RWPE2 (cell line): Measurements from ENCODE around the gene ELOVL7.
A peak's percentile ranks its signal among the peaks of the same experiment; 100 is the strongest.

ENCODE experiments used
- ATAC-seq: fragments of 200-7000 bp; cut with Tn5 transposase; 3 replicates; pipeline ENCODE4 v1.9.1; 2021; ENCODE audit warnings: low read depth
- DNase-seq: peaks from one replicate; pipeline ENCODE4 v3.0.0-alpha.2; 2020; ENCODE audit warnings: low spot score
- H3K27ac ChIP-seq: fragments of 450-650 bp; 2 replicates; pipeline ENCODE4 v1.5.1; 2017; ENCODE audit warnings: mild to moderate bottlenecking; ENCODE audit not compliant: poor library complexity, severe bottlenecking
- H3K27me3 ChIP-seq: fragments of 250-450 bp; sonication (Bioruptor Pico); 2 replicates; pipeline ENCODE4 v1.5.1; 2021; ENCODE audit warnings: mild to moderate bottlenecking, moderate library complexity; ENCODE audit not compliant: insufficient read depth, poor library complexity, severe bottlenecking
- H3K36me3 ChIP-seq: fragments of 250-450 bp; sonication (Bioruptor Pico); 2 replicates; pipeline ENCODE4 v1.5.1; 2020; ENCODE audit warnings: low read depth, mild to moderate bottlenecking, moderate library complexity
- H3K4me1 ChIP-seq: fragments of 250-450 bp; sonication (Bioruptor Pico); 2 replicates; pipeline ENCODE4 v1.5.1; 2021; ENCODE audit warnings: mild to moderate bottlenecking, moderate library complexity; ENCODE audit not compliant: insufficient read depth, poor library complexity, severe bottlenecking
- H3K4me3 ChIP-seq: fragments of 250-450 bp; sonication (Bioruptor Pico); 2 replicates; pipeline ENCODE4 v1.5.1; 2021; ENCODE audit warnings: mild to moderate bottlenecking, moderate library complexity; ENCODE audit not compliant: severe bottlenecking
- H3K9me3 ChIP-seq: fragments of 250-450 bp; sonication (Bioruptor Pico); 2 replicates; pipeline ENCODE4 v1.5.1; 2021; ENCODE audit warnings: mild to moderate bottlenecking, moderate library complexity; ENCODE audit not compliant: severe bottlenecking
- TF ChIP-seq, protein P1 (sequence below): fragments of 450-650 bp; IDR thresholded peaks from one replicate; pipeline ENCODE4 v1.5.1; 2017; ENCODE audit warnings: mild to moderate bottlenecking, moderate library complexity; ENCODE audit not compliant: poor library complexity, severe bottlenecking

Gene ELOVL7

DNA sequence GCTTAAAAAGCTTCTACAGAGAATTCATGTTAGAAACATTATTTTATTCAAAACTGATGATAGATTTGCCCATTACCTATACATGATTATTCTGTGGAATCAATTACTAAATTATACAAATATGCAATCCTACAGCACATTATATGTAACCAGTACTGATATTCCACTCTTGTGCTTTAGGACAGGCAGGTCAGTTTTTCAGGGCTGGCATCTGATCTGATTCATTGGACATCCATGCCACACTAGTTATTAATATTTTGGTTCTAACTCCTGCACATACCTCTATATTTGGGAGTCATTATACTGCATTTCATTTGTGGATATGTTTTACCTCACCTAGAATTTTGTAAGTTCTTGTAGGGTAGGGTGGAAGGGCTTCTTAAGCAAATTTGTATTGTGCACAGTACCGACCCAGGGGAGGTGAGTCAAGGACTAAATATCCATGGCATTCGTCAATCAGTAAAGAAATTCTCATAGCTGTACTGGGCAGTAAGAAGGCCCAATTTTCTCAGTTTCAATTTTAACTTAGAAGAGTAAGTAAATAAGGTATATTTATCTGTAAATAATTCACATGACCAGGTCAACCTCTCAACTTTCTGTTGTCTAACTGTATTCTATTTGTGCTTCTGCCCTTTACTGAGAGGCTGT is 33.5 kb downstream of the ELOVL7 start:
- Histone ChIP-seq H3K36me3 (no peaks in the 10 kb centered on the region), H3K4me1 (peaks cover 11% of the 10 kb centered on the region), H3K27ac (peak overlapping the region; percentile 24), H3K4me3 (no peak overlapping the region), H3K27me3 (no peaks in the 10 kb centered on the region), H3K9me3 (no peaks in the 10 kb centered on the region)
- DNase-seq: no peak
- peak; percentile 99 for ATAC-seq
- TF ChIP-seq, protein P1, sequence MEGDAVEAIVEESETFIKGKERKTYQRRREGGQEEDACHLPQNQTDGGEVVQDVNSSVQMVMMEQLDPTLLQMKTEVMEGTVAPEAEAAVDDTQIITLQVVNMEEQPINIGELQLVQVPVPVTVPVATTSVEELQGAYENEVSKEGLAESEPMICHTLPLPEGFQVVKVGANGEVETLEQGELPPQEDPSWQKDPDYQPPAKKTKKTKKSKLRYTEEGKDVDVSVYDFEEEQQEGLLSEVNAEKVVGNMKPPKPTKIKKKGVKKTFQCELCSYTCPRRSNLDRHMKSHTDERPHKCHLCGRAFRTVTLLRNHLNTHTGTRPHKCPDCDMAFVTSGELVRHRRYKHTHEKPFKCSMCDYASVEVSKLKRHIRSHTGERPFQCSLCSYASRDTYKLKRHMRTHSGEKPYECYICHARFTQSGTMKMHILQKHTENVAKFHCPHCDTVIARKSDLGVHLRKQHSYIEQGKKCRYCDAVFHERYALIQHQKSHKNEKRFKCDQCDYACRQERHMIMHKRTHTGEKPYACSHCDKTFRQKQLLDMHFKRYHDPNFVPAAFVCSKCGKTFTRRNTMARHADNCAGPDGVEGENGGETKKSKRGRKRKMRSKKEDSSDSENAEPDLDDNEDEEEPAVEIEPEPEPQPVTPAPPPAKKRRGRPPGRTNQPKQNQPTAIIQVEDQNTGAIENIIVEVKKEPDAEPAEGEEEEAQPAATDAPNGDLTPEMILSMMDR: no peak

DNA sequence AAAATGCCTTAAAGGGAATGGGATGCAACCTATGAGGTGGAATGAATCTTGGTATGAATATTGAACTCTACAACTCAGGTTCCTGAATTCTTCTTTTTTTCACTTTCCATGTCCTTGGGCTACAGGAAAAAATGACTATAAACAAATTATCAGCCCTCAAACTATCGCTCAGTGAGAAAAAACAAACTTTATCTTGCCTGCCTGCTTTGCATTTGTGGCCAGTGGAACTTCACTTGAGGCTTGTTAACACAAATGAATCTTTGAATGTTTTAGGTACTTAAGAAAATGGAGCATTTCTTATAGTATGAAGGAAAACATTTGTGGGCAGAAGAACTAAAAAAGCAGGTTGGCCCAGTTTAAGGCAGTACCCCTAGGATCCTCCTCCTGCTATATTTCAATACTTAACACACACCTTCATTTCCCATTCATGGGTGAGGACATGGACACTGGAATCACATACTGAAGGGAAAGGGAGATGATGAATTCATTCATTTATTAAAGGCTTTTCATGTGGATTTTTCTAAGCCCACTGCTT is 34.1 kb downstream of the ELOVL7 start:
- ATAC-seq: no peak
- DNase-seq: no peak
- H3K36me3 ChIP-seq: no peaks in the 10 kb centered on the region
- H3K4me3 ChIP-seq: no peak overlapping the region
- H3K27me3 ChIP-seq: no peaks in the 10 kb centered on the region
- TF ChIP-seq, protein P1: no peak
- H3K27ac ChIP-seq: peak overlapping the region; percentile 24
- H3K4me1 ChIP-seq: peaks cover 15% of the 10 kb centered on the region
- H3K9me3 ChIP-seq: no peaks in the 10 kb centered on the region

DNA sequence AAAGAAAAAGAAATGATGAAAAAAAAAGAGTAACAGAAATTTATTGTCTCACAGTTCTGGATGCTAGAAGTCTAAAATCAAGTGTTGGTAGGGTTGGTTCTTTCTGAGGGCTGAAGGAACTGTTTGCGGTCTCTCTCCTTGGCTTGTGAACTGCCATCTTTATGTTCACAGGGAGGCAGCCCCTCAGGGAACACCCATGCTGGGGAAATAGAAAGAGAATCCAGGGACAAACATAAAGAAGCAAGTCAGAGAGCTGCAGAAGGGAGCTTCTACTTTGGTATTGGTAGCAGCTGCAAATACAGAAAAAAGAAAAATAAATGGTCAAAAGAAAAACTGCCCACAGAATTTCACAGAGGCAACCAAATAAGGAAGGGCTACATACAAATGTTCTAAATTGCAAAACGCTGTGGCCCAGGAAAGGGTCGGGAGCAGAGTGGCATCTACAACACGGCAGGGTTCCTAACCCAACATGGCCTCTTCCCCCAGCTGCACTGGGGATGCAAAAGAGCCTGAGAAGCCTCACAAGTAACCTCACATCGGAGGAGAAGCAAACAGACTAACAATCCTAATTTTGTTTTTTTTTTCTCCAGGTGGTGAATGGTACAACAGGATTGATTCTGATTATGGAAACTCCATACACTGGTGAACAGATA is 37.4 kb downstream of the ELOVL7 start:
- peaks cover 15% of the 10 kb centered on the region for H3K4me1 ChIP-seq
- H3K4me3 ChIP-seq: no peak overlapping the region

DNA sequence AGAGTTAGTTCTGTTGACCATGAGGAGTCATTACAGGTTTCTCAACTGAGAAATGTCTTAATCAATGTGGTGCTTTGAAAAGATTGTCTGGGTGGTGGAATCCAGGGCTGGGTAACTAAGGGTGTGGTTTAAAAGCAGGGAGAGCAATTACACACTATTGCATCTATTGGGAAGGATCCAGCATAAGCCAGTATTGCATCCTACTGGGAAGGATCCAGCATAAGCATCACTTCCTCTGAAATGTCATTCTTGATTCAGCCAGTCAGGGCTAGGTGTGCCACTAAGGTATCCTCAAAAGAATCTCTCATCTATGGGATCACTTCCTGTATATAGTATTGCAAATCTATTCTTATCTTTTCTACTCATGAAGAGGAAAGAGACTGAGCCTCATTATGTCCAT is 38.6 kb downstream of the ELOVL7 start:
- H3K9me3 ChIP-seq: no peaks in the 10 kb centered on the region
- TF ChIP-seq, protein P1: no peak
- ATAC-seq (peak; percentile 79), DNase-seq (no peak)
- peaks cover 7% of the 10 kb centered on the region for H3K4me1 ChIP-seq
- H3K27me3 ChIP-seq: no peaks in the 10 kb centered on the region
- no peak overlapping the region for H3K27ac ChIP-seq
- no peak overlapping the region for H3K4me3 ChIP-seq
- no peaks in the 10 kb centered on the region for H3K36me3 ChIP-seq

More for the DNA sequence above, 37.4 kb downstream of the ELOVL7 start:
- Histone ChIP-seq H3K36me3 (no peaks in the 10 kb centered on the region), H3K27ac (no peak overlapping the region), H3K27me3 (no peaks in the 10 kb centered on the region), H3K9me3 (no peaks in the 10 kb centered on the region)
- no peak for DNase-seq
- TF ChIP-seq, protein P1: no peak
- ATAC-seq: no peak

DNA sequence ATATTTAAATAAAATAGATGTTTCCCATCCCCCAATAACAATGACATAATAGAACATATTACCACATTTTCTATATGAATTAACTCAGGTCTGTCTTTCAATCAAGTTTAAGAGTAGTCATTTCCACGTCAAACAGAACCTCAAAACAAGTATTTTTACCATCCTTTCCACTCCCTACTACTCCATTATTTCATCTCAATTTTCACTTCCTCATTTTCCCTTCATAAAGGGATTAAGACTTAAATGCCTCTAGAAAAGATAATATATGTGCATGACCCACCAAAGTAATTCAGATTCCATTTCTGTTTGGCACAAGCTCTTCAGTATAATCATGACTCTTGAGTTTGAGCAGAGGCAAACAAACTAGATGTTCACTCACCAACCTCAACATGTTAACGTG is 40.4 kb downstream of the ELOVL7 start:
- H3K36me3 ChIP-seq: no peaks in the 10 kb centered on the region
- TF ChIP-seq, protein P1: no peak

More for the DNA sequence above, 40.4 kb downstream of the ELOVL7 start:
- Histone ChIP-seq H3K27me3 (no peaks in the 10 kb centered on the region), H3K4me1 (peaks cover 4% of the 10 kb centered on the region), H3K4me3 (no peak overlapping the region), H3K9me3 (no peaks in the 10 kb centered on the region), H3K27ac (no peak overlapping the region)
- DNase-seq: no peak
- ATAC-seq: no peak
